ENCODE results near the gene C4A.
"Not testable (repeated sequence)": the region's sequence is repeated elsewhere in the genome, so short reads cannot be mapped to it uniquely, and the experiment has no call there.

C4A gene

DNA sequence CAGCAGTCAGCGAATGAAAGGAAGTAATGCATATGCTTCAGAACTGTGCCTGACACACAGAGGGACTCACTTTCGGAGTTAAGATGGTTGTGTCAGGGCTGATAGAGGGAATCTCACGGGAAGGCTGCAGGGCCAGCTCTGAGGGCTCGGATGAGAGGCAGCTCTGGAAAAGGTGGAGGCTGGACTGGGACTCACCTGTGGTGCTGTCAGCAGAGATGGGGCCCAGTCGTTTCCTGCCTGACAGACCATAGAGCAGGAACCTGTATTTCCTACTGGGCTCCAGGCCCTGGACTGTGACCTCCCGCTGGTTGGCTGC, 65.6 kb downstream of the C4A start:
- peak overlapping the region in 2 of 5 donors; percentile 7 to 94 for H3K9ac ChIP-seq (ENCODE audit: low read length in 5 of 5)

DNA sequence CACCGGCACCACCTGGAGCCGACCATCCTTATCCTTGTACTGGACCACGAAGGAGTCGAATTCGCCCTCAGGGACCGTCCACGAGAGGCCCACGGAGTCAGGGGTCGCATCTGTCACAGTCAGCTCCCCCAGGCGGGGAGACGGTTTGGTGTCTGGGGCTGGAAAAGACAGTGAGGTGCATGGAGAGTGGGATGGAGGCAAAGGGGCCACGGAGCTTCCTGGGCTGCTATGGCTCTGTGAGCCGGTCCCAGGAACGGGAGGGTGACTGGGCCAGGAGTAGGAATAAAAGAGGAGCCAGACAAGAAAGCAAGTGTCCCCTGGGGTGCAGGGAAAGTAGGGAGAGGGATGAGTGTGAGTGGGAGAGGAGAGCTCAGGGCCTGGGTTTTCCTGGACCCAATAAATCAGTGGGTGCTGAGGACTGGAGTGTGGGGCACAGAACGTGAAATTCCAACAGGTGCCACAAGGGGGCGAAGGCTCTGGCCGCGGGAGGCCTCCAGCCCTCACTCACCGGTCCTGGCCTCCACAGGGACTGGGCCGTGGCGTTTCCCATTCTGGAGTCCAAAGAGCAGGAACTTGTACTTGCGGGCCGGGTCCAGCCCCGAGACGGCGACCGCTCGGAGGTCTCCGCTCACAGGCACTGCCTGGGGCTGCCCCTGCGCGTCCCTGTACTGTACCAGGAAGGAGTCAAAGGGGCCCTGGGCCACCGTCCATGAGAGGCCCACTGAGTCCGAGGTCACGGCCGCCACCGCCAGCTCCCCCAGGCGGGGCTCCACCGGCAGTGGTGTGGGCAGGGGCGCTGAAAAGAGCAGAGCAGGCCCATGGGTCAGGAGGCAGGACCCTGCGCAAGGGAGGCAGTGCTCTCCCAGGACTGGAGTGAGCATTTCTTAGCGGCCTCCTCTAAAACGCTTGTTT, 66.3 kb downstream of the C4A start:
- peaks cover 6 to 30% (median 27%) of the 10 kb centered on the region in 5 donors for H3K4me1 ChIP-seq (ENCODE audit: control insufficient read depth in 5 of 5, insufficient read depth in 5 of 5, low read length in 5 of 5)

More for the DNA sequence above, 65.6 kb downstream of the C4A start:
- H3K4me3 ChIP-seq (ENCODE audit: low read depth in 1 of 5, low read length in 5 of 5), result peak overlapping the region in 1 of 5 donors; percentile 6
- H3K27ac ChIP-seq (ENCODE audit: low read depth, low read length), result peak overlapping the region; percentile 85
- H3K27me3 ChIP-seq (ENCODE audit: control insufficient read depth in 5 of 5, insufficient read depth in 4 of 5, low read length in 5 of 5), result peaks cover 3 to 18% (median 7%) of the 10 kb centered on the region in 5 donors
- peaks cover 6 to 30% (median 27%) of the 10 kb centered on the region in 5 donors for H3K4me1 ChIP-seq (ENCODE audit: control insufficient read depth in 5 of 5, insufficient read depth in 5 of 5, low read length in 5 of 5)
- H3K9me3 ChIP-seq (ENCODE audit: control insufficient read depth in 5 of 5, low read length in 5 of 5), result peaks cover 0 to 4% (median 0%) of the 10 kb centered on the region in 5 donors
- H3K36me3 ChIP-seq (ENCODE audit: control insufficient read depth in 5 of 5, insufficient read depth in 5 of 5, low read length in 5 of 5), result peaks cover 0 to 28% (median 2%) of the 10 kb centered on the region in 5 donors

DNA sequence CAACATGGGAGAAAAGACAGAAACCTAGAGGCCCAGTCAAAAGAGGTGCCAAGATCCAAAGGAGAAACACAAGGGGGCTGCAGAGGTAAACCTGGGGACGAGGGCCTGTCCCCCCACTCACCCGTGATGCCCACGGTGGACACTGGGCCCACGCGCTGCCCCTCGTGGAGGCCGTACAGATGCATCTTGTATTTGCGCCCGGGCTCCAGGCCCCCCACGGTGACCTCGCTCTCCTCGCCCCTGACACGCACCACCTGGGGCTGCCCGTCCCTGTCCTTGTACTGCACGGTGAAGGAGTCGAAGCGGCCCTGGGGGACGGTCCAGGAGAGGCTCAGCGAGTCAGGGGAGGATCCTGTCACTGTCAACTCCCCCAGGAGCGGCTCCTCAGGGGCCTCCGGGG, 67.3 kb downstream of the C4A start:
- not testable (repeated sequence) for H3K4me3 ChIP-seq (ENCODE audit: low read depth in 1 of 5, low read length in 5 of 5); H3K9ac ChIP-seq (ENCODE audit: low read length in 5 of 5); H3K27ac ChIP-seq (ENCODE audit: low read depth, low read length); H3K9me3 ChIP-seq (ENCODE audit: control insufficient read depth in 5 of 5, low read length in 5 of 5)
- H3K36me3 ChIP-seq (ENCODE audit: control insufficient read depth in 5 of 5, insufficient read depth in 5 of 5, low read length in 5 of 5), result peaks cover 0 to 33% (median 0%) of the 10 kb centered on the region in 5 donors
- peaks cover 6 to 30% (median 27%) of the 10 kb centered on the region in 5 donors for H3K4me1 ChIP-seq (ENCODE audit: control insufficient read depth in 5 of 5, insufficient read depth in 5 of 5, low read length in 5 of 5)
- H3K27me3 ChIP-seq (ENCODE audit: control insufficient read depth in 5 of 5, insufficient read depth in 4 of 5, low read length in 5 of 5), result peaks cover 3 to 18% (median 7%) of the 10 kb centered on the region in 5 donors

More for the DNA sequence above, 66.3 kb downstream of the C4A start:
- peaks cover 0 to 31% (median 2%) of the 10 kb centered on the region in 5 donors for H3K36me3 ChIP-seq (ENCODE audit: control insufficient read depth in 5 of 5, insufficient read depth in 5 of 5, low read length in 5 of 5)
- peak overlapping the region; percentile 85 for H3K27ac ChIP-seq (ENCODE audit: low read depth, low read length)
- H3K27me3 ChIP-seq (ENCODE audit: control insufficient read depth in 5 of 5, insufficient read depth in 4 of 5, low read length in 5 of 5), result peaks cover 3 to 18% (median 7%) of the 10 kb centered on the region in 5 donors
- H3K9me3 ChIP-seq (ENCODE audit: control insufficient read depth in 5 of 5, low read length in 5 of 5), result peaks cover 0 to 4% (median 0%) of the 10 kb centered on the region in 5 donors
- H3K4me3 ChIP-seq (ENCODE audit: low read depth in 1 of 5, low read length in 5 of 5), result peak overlapping the region in 1 of 5 donors; percentile 31
- peak overlapping the region in 2 of 5 donors; percentile 37 to 94 for H3K9ac ChIP-seq (ENCODE audit: low read length in 5 of 5)

DNA sequence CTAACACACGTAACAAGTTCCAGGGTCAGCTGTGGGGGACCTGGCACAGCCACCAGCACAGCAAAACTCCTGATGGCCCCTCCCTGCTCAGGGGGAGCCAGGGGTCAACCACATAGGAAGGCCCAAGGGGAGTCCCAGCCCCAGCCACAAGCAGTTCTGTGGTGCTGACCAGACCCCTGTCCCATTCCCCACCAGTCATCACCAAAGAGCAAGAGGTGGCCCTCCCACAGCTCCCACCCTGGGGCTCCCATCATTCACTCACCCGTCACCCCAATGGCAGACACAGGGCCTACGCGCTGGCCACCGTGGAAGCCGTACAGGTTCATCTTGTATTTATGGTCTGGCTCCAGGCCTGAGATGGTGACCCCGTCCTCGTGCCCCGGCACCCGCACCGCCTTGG, 67.9 kb downstream of the C4A start:
- Histone ChIP-seq H3K36me3 (ENCODE audit: control insufficient read depth in 5 of 5, insufficient read depth in 5 of 5, low read length in 5 of 5) (peaks cover 0 to 39% (median 5%) of the 10 kb centered on the region in 5 donors), H3K4me1 (ENCODE audit: control insufficient read depth in 5 of 5, insufficient read depth in 5 of 5, low read length in 5 of 5) (peaks cover 6 to 30% (median 27%) of the 10 kb centered on the region in 5 donors), H3K27me3 (ENCODE audit: control insufficient read depth in 5 of 5, insufficient read depth in 4 of 5, low read length in 5 of 5) (peaks cover 3 to 18% (median 7%) of the 10 kb centered on the region in 5 donors)
- not testable (repeated sequence) for H3K9ac ChIP-seq (ENCODE audit: low read length in 5 of 5); H3K27ac ChIP-seq (ENCODE audit: low read depth, low read length); H3K4me3 ChIP-seq (ENCODE audit: low read depth in 1 of 5, low read length in 5 of 5); H3K9me3 ChIP-seq (ENCODE audit: control insufficient read depth in 5 of 5, low read length in 5 of 5)

DNA sequence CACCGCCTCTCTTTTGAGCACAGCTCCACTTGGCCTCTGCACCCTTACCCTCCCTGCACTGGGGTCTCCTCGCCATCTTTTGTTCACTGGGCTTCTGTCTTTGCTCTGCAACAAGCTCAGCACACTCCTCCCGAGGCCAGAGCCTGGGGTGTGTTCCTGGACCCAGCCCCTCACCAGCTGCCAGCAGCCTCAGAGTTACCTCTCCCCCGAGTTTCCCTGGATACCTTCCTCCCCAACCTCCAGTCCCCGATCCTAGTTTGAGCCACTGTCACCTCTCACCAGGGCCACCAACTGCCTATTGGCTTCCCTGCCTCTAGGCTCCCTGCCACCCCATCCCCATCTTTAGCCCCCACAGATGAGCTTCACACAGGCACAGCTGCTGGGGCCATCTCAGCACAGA, 68.7 kb downstream of the C4A start:
- peaks cover 3 to 18% (median 7%) of the 10 kb centered on the region in 5 donors for H3K27me3 ChIP-seq (ENCODE audit: control insufficient read depth in 5 of 5, insufficient read depth in 4 of 5, low read length in 5 of 5)
- H3K4me3 ChIP-seq (ENCODE audit: low read depth in 1 of 5, low read length in 5 of 5), result no peak overlapping the region
- H3K36me3 ChIP-seq (ENCODE audit: control insufficient read depth in 5 of 5, insufficient read depth in 5 of 5, low read length in 5 of 5), result peaks cover 0 to 46% (median 13%) of the 10 kb centered on the region in 5 donors
- H3K4me1 ChIP-seq (ENCODE audit: control insufficient read depth in 5 of 5, insufficient read depth in 5 of 5, low read length in 5 of 5), result peaks cover 6 to 30% (median 27%) of the 10 kb centered on the region in 5 donors
- H3K27ac ChIP-seq (ENCODE audit: low read depth, low read length), result no peak overlapping the region
- H3K9me3 ChIP-seq (ENCODE audit: control insufficient read depth in 5 of 5, low read length in 5 of 5), result peaks cover 0 to 4% (median 0%) of the 10 kb centered on the region in 5 donors
- H3K9ac ChIP-seq (ENCODE audit: low read length in 5 of 5), result no peak overlapping the region

Measured in subcutaneous abdominal adipose tissue (tissue), 5 donors.